Body of pancreas (tissue), 4 donors: ENCODE measurements around the gene CEP170B. TPM values are rescaled to one million over a fixed set of nuclear protein-coding genes. Genes with fewer than 3 reads are reported as not detected.

Experiments used
- ATAC-seq: fragments of 150-250 bp; one replicate; pipeline ENCODE4 v1.9.1; 2016
- DNase-seq, 4 donors: peaks; one replicate each; pipeline ENCODE4 v3.0.0-alpha.2; 2019
- H3K27ac ChIP-seq, 4 donors: fragments of 200-600 bp; sonication (generic); 1 replicate in 3 of 4; 2 replicates in 1 of 4; pipeline versions ENCODE4 v1.5.1 to v1.6.1; 2016 to 2019; ENCODE audit warnings: mild to moderate bottlenecking in 1 of 4, mixed read lengths in 1 of 4, moderate library complexity in 1 of 4
- H3K27me3 ChIP-seq, 2 donors: fragments of 200-600 bp; sonication (generic); one replicate each; pipeline ENCODE4 v1.6.0; 2016; ENCODE audit warnings: mild to moderate bottlenecking in 1 of 2
- H3K36me3 ChIP-seq, 2 donors: fragments of 200-600 bp; sonication (generic); replicated peaks in 1 of 2; 2 replicates each; pipeline ENCODE4 v1.5.1; 2016; ENCODE audit warnings: low read depth in 2 of 2; ENCODE audit not compliant: insufficient read depth in 1 of 2
- H3K4me1 ChIP-seq: fragments of 200-600 bp; sonication (generic); one replicate; pipeline ENCODE4 v1.6.0; 2016
- H3K4me3 ChIP-seq, 2 donors: fragments of 200-600 bp; sonication (generic); 1 replicate in 1 of 2; 2 replicates in 1 of 2; pipeline ENCODE4 v1.5.1; 2016 to 2019
- H3K9me3 ChIP-seq, 3 donors: fragments of 200-600 bp; sonication (generic); 1 replicate in 2 of 3; 2 replicates in 1 of 3; pipeline ENCODE4 v1.5.1; 2016
- POLR2A ChIP-seq, 3 donors: fragments of 450-650 bp; IDR thresholded peaks; one replicate each; pipeline ENCODE4 v1.6.1; 2016; ENCODE audit warnings: antibody characterized with exemption in 3 of 3, mild to moderate bottlenecking in 2 of 3
- WGBS, 2 donors: methylation state at CpG; one replicate each; pipeline ENCODE4 v1.1.5; 2017; 5-methylcytosine and 5-hydroxymethylcytosine counted together
- intact Hi-C: fragments of 100-400 bp; cut with DNase I; formaldehyde crosslinking; loops from one replicate; pipeline ENCODE4 v1.15.1; 2023
- total RNA-seq, 2 donors: library from RNA; depleted of rRNA; stranded (reverse); fragments of >200 nt; gene quantifications; one replicate each; pipeline ENCODE4 v1.1.0, GENCODE V29; 2016
- TF ChIP-seq, protein P1 (sequence below), 7 experiments: fragments of 450-650 bp in 4 of 7; fragments of 200-600 bp in 3 of 7; sonication (generic) in 3 of 7; IDR thresholded peaks; one replicate each; pipeline ENCODE4 v1.5.1; 2016 to 2019; ENCODE audit warnings: antibody characterized with exemption in 7 of 7

The CEP170B gene
- total RNA-seq, 2 donors from 2014 or later = 23.6 to 41.9 TPM

- no peak for DNase-seq
Observed at GRCh38 chr14:104822821-104823615, 42.0 kb upstream of the CEP170B start.

DNA sequence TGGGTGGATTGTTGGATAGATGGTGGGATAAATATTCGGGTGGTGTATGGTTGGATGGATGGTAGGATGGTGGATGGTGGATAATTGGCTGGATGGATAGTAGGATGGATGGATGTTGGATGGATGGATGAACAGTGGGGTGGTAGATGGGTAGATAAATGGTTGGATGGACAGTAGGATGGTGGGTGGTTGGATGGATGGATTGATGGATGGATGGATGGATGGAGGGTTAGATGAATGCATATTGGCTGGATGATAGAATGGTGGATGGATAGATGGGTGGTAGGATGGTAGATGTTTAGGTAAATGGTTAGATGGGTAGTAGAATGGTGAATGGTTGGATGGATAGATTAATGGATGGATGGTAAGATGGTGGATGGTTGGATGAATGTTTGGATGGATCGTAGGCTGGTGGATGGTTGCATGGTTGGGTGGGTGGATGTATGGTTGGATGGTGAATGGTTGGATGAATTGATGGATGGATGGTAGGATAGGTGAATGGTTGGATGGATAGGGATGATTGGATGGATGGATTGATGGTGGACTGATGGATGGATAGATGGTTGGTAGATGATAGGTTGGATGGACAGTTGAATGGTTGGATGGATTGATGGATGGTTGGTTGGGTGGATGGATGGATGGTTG lies 40.6 kb upstream of the CEP170B start:
- no peaks in the 10 kb centered on the region for H3K9me3 ChIP-seq
- H3K4me1 ChIP-seq = peaks cover 17% of the 10 kb centered on the region
- DNase-seq = no peak
- no peaks in the 10 kb centered on the region for H3K36me3 ChIP-seq
- no peak overlapping the region for H3K4me3 ChIP-seq
- no peak for ATAC-seq
- no peak for TF ChIP-seq POLR2A (IDR thresholded peaks at IDR 0.05)
- TF ChIP-seq, protein P1, sequence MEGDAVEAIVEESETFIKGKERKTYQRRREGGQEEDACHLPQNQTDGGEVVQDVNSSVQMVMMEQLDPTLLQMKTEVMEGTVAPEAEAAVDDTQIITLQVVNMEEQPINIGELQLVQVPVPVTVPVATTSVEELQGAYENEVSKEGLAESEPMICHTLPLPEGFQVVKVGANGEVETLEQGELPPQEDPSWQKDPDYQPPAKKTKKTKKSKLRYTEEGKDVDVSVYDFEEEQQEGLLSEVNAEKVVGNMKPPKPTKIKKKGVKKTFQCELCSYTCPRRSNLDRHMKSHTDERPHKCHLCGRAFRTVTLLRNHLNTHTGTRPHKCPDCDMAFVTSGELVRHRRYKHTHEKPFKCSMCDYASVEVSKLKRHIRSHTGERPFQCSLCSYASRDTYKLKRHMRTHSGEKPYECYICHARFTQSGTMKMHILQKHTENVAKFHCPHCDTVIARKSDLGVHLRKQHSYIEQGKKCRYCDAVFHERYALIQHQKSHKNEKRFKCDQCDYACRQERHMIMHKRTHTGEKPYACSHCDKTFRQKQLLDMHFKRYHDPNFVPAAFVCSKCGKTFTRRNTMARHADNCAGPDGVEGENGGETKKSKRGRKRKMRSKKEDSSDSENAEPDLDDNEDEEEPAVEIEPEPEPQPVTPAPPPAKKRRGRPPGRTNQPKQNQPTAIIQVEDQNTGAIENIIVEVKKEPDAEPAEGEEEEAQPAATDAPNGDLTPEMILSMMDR (IDR thresholded peaks at IDR 0.05) = no peak
- H3K27ac ChIP-seq = no peak overlapping the region
- no peaks in the 10 kb centered on the region for H3K27me3 ChIP-seq
- WGBS, 2 donors = 90 to 99% methylated on average over 2 of the region's 2 CpGs
- intact Hi-C loops = loop anchor here (5.0 kb wide), 1 partner anchor 52 kb away; no protein-coding TSS in a partner anchor

More at GRCh38 chr14:104822821-104823615, 42.0 kb upstream of the CEP170B start:
- no peak for TF ChIP-seq POLR2A (IDR thresholded peaks at IDR 0.05)
- TF ChIP-seq, protein P1 (IDR thresholded peaks at IDR 0.05) = no peak
- Histone ChIP-seq H3K4me3 (no peak overlapping the region), H3K4me1 (peaks cover 17% of the 10 kb centered on the region), H3K27me3 (no peaks in the 10 kb centered on the region), H3K9me3 (no peaks in the 10 kb centered on the region), H3K36me3 (no peaks in the 10 kb centered on the region), H3K27ac (no peak overlapping the region)
- WGBS, 2 donors = 76 to 85% methylated on average over 12 to 22 of the region's 22 CpGs
- intact Hi-C loops = loop anchor here (5.0 kb wide), 1 partner anchor 51 kb away; no protein-coding TSS in a partner anchor
- ATAC-seq = no peak

GRCh38 chr14:104826189-104826860 lies 38.7 kb upstream of the CEP170B start:
- Histone ChIP-seq H3K4me3 (peak overlapping the region; percentile 15 to 48), H3K27me3 (no peaks in the 10 kb centered on the region), H3K9me3 (no peaks in the 10 kb centered on the region), H3K4me1 (peaks cover 17% of the 10 kb centered on the region), H3K27ac (peak overlapping the region in 2 of 4 donors; percentile 33), H3K36me3 (no peaks in the 10 kb centered on the region)
- intact Hi-C loops = no loop called here
- ATAC-seq = peak; percentile 94
- TF ChIP-seq, protein P1 (IDR thresholded peaks at IDR 0.05) = peak; percentile 52 to 97 (median 82)
- no peak for TF ChIP-seq POLR2A (IDR thresholded peaks at IDR 0.05)
- peak; percentile 88 to 94 (median 90) for DNase-seq
- WGBS, 2 donors = 3% methylated on average over 12 to 16 of the region's 54 CpGs

- no peaks in the 10 kb centered on the region for H3K9me3 ChIP-seq
- 1 to 5% methylated on average over 14 of the region's 27 CpGs for WGBS, 2 donors
Observed at GRCh38 chr14:104826861-104827176, 38.2 kb upstream of the CEP170B start.

More at GRCh38 chr14:104826861-104827176, 38.2 kb upstream of the CEP170B start:
- TF ChIP-seq, protein P1 (IDR thresholded peaks at IDR 0.05) = no peak
- no peak for TF ChIP-seq POLR2A (IDR thresholded peaks at IDR 0.05)
- H3K4me3 ChIP-seq = peak overlapping the region; percentile 1 to 4
- intact Hi-C loops = no loop called here
- H3K27me3 ChIP-seq = no peaks in the 10 kb centered on the region
- H3K4me1 ChIP-seq = peaks cover 17% of the 10 kb centered on the region
- no peaks in the 10 kb centered on the region for H3K36me3 ChIP-seq
- ATAC-seq (no peak), DNase-seq (no peak)
- H3K27ac ChIP-seq = peak overlapping the region in 3 of 4 donors; percentile 4 to 38 (median 32)
